ENCODE results near the gene GPR150.

The GPR150 gene

DNA sequence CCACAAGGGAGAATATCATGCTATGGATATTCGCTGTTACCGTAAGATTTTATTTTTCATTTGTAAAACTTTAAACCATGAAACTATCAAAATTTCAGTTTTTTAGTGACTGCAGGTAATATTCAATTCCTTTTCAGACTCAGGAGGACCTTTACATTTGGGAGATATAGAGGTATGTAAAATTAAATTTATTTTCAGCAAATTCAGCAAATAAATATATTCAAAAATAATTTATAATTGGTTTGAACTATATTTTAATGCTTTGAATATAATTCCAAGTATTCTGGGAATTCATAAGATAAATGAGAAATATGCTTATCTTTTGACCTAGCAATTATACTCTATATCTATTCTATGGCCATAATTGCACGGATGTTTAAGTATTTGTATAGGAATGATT is 34.3 kb downstream of the GPR150 start:
- no peak overlapping the region for H3K27ac ChIP-seq
- TF ChIP-seq, protein P1, sequence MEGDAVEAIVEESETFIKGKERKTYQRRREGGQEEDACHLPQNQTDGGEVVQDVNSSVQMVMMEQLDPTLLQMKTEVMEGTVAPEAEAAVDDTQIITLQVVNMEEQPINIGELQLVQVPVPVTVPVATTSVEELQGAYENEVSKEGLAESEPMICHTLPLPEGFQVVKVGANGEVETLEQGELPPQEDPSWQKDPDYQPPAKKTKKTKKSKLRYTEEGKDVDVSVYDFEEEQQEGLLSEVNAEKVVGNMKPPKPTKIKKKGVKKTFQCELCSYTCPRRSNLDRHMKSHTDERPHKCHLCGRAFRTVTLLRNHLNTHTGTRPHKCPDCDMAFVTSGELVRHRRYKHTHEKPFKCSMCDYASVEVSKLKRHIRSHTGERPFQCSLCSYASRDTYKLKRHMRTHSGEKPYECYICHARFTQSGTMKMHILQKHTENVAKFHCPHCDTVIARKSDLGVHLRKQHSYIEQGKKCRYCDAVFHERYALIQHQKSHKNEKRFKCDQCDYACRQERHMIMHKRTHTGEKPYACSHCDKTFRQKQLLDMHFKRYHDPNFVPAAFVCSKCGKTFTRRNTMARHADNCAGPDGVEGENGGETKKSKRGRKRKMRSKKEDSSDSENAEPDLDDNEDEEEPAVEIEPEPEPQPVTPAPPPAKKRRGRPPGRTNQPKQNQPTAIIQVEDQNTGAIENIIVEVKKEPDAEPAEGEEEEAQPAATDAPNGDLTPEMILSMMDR (conservative IDR thresholded peaks at IDR 0.05), result no peak

DNA sequence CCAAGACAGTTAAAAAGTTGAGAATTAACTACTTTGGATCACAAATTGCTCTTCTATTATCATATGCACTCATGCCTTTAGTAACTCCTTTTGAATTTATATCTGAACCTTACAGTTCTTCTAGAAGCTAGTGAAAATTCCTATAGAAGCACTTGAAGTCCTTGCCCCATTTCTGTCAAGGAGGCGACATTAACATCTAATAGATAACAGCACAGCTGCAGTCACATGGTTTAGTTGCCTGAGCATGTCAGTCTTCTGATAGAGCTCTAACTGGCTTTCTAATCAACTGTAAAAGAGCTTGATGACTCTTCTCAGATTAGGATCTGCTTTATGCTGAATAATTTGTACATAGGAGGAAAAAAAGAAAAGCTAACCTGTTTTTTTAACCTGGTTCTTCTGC is 35.7 kb downstream of the GPR150 start:
- no peak overlapping the region for H3K27ac ChIP-seq
- TF ChIP-seq, protein P1 (conservative IDR thresholded peaks at IDR 0.05), result no peak

DNA sequence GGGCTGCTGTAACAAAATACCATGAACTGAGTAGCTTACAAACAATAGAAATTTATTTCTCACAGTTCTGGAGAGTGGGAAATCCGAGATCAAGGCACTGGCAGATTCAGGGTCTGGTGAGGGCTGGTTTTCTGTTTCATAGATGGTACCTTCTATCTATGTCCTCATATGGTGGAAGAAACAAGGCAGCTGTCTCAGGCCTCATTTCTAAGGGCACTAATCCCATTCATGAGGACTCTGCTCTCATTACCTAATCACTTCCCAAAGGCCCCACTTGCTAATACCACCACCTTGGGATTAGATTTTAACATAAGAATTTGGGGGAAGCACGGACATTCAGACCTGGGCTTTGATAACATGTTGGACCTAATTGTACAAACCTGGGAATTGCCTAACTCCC is 40.2 kb downstream of the GPR150 start:
- TF ChIP-seq, protein P1 (conservative IDR thresholded peaks at IDR 0.05), result no peak

GRCh38 chr5:95662946-95663345 is 43.1 kb downstream of the GPR150 start:
- no peak overlapping the region for H3K27ac ChIP-seq
- TF ChIP-seq, protein P1 (conservative IDR thresholded peaks at IDR 0.05), result no peak

More for the DNA sequence above, 40.2 kb downstream of the GPR150 start:
- no peak overlapping the region for H3K27ac ChIP-seq

- peak overlapping the region; percentile 57 for H3K27ac ChIP-seq
- TF ChIP-seq, protein P1 (conservative IDR thresholded peaks at IDR 0.05), result peak; percentile 99
These were observed 44.4 kb downstream of the GPR150 start for GRCh38 chr5:95664204-95664786.

- TF ChIP-seq, protein P1 (conservative IDR thresholded peaks at IDR 0.05), result no peak
- no peak overlapping the region for H3K27ac ChIP-seq
These were observed 47.3 kb downstream of the GPR150 start for GRCh38 chr5:95667061-95667618.

DNA sequence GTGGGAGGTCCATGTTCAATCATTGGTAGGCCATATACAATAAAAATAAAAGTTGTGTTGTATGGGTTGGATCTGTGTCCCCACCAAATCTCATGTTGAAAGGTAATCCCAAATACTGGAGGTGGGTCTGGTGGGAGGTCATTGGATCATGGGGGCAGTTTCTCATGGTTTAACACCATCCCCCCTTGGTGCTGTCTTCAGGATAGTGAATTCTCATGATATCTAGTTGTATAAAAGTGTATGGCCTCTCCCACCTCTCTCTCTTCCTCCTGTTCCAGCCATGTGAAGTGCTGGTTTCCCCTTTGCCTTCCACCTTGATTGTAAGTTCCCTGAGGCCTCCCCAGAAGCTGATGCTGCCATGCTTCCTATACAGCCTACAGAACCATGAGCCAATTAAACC is 47.8 kb downstream of the GPR150 start:
- H3K27ac ChIP-seq, result no peak overlapping the region
- TF ChIP-seq, protein P1 (conservative IDR thresholded peaks at IDR 0.05), result no peak
